GM21717 (cell line): ENCODE results near the gene RFTN1.
A peak's percentile ranks its signal among the peaks of the same experiment; 100 is the strongest.

Experiments
- ATAC-seq: cut with Tn5 transposase; IDR thresholded peaks from one replicate; pipeline ENCODE4 v1.9.1; 2021; ENCODE audit warnings: mild to moderate bottlenecking, moderate library complexity; ENCODE audit not compliant: unreplicated experiment

The RFTN1 gene

DNA sequence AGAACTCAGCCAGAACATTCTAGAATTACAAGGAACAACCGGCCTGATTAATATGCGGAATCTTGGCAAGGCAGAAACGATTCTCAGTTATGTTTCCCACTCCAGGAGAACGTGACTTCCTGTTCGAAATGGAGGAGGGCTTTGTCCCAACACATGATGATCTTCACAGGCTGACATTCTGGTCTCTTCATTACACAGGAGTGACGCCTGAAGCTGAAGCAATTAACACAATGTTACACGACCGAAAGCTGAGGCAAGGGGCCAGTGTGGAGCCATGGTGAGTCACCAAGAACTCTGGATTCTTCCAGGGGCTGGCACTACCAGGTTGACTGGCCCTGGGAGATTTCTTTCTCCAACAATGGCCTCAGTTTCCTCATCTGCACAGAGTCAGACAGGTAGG, 40.9 kb downstream of the RFTN1 start:
- ATAC-seq = no peak

DNA sequence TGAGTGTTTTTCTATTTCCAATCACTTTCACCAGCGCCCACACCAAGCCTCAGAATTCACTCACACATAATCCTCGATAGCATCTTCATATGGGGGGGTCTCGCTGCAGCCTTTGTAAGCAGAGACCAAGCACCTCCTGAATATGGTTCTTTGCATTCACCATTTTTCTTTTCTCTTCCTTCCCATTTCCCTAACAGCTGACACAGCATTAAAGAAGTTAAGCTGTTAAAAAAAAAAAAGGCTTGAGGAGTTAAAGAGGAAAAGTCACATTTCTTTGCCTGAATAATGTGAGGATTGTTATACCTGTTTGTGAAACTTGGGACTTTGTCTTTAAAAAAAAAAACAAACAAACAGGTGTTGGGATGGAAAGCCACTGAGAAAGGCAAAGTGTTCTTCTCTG, 41.6 kb downstream of the RFTN1 start:
- ATAC-seq = no peak

DNA sequence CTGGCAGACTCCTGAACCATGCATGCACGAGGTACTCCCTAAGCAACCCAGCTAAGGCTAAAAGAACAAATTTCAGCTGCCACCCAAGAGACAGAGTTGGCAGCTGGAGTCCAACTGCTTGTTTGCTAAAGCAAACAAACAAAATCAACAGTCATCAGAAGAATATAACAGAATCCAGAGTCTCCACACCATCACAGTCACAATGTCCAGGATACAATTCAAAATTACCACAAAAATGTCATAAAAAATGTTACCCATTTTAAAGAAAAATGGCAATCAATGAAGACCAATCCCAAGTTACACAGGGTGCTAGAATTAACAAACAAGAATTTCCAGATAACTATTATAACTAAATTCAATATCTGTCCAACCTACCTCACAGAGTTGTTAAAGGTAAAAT, 42.9 kb downstream of the RFTN1 start:
- ATAC-seq = no peak

DNA sequence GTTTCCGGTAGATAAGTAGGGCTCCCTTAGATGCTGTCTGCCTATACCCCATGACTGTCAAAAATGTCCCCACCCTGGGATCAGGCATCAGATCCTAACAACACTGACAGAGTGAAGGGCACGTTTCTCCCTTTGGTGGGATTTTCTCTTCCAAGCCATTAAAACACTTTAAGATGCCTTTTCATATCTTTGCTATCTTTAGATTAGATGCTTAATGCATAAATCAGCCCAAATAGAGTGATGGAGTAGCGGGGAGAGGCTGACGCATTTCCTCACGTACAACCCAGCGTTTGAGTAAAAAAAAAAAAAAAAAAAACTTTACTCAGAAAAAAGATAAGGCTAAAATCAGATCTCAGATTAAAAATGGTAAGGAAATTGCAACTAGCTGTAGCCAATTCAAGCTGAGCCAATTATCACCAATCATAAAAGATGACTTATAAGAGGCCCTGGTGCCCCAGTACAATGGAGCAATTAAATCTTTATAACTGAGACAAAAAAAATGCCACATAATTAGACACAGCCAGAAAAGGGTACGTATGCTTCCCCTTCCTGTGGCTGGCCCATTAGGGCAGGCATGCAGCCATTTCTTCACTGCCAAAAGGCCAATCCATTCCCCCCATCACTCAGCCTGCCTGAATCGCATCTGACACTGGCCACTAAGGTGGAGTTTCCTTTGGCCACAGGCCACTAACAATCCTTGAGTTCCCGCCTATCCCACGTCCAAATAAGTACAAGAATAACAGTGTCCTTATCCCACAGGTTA, 45.0 kb downstream of the RFTN1 start:
- ATAC-seq = no peak

DNA sequence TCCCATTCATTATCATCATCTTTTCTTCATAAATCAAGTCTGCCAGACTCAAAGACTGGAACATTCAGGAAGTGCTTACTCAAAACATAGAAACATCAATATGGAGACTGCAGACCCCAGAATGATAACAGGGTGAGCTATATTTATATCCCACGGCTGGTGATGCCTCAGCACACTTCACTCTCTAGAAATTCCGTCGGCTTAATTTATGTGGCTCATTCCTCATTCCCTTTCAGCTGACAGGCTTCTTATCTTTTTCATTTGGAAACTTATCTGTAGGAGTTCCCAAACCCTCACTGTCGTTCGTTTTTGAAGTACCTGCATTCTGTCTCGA, 45.5 kb downstream of the RFTN1 start:
- no peak for ATAC-seq

DNA sequence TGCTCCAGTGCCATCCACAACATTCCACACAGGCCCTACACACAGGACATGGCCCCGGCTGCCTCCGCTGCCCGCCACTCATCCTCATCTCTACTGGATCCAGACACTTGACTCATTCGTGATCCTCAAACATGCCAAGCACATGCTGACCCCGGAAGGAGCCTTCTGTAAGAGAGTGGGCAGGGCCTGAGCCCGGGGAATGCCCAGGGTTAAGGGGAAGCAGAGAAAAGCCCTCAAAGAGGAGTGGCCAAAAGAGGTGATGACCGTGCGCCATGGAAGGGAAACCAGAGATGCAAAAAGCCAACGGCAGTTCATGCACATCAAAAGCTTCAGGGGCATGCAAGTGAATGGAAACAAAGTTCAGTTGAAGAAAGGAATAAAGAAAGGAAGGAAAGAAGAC, 46.1 kb downstream of the RFTN1 start:
- peak; percentile 59 for ATAC-seq

DNA sequence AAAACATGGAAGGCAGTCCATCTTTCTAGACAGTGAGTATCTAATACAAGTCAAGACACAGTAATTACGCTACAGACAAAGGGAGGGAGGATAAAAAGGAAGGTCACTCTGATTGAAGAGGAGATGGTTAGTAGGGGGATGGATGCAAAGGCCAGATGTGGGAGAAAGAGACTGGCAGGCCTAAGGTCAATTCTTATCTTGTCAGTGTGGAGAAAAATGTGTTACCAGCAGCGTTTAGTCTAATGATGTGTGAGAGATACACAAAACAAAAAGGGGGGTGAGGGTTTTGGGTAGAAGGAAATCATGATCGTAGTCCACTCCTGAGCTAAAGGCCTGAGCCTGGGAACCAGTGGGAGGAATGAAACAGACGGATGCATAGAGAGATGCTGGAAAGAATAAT, 46.7 kb downstream of the RFTN1 start:
- ATAC-seq = no peak

DNA sequence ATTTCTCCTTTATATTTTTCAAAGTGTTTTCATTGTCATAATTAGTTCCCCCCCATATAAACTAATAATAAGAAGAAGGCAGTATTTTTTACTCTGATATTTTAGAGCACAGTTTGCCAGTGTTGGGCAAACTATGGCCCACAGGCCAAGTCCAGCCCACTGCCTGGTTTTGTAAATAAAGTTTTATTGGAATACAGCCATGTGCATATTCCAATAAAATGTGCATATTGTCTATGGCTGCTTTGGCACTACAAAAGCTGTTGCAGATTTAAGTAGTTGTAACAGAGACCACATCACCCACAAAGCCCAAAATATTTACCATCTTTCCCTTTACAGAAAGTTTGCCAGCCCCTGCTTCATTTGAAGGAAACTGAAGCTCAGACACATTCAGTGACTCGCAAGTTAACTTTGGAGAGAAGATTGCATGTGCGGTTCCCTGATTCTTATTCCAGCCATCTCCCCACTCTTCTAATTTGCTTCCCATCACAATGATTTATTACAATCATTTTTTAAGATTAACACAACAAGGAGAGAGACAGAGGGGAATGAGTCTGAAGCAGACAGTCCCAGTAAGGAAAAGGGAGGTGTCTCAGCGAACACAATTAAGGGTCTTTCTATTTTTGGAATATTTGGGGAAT, 48.9 kb downstream of the RFTN1 start:
- ATAC-seq = no peak

DNA sequence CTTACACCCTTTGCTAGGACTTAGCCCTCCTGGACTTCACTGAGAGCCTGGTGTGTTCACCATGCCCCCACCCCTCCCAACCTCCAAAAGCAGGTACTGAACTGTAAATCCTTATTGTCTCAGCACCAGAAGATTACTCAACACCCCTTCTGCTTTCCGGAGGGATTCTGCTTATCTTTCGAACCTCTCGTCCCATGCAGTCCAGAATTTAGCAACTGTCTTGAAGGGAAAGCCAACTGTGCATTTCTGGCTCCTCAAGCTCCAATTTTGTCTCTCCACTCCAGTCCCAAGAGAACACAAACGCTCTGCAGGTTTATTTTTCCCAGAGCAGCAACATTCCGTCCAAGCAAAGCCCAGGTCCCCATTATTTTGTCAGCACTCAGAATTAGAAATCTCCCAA, 49.6 kb downstream of the RFTN1 start:
- ATAC-seq = no peak

DNA sequence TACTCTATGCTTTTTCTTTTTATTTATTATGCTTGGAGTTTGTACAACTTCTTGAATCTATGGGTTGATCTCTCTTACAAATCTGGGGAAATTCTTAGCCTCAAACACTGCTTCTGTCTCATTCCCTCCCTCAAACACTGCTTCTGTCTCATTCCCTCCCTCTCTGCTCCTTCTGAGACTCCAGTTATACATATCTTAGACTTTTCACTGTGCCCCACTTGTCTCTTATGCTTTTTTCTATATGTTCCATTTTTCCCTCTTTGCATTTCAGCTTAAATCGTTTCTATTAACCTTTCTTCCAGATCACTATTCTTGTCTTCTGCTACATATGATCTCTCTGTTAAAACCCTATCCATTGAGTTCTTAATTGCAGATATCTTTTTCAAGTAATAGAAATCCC, 50.4 kb downstream of the RFTN1 start:
- ATAC-seq = no peak

DNA sequence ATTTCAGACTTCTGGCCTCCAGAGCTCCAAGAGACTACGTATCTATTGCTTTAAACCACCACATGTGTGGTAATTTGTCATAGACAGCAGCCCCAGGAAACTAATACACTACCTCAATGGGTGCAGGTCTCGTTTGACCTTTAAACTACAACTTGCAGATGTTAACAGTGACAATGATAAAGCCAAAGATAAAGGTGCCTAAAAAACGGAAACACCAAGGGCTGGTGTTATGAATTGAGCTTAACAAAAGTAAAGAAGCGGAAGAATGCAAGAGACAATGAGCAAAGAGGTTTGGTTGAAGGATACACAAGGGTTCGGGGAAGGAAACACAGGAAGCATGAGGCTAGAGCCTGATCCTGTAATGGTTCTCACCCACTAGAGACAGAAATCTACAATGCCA, 50.8 kb downstream of the RFTN1 start:
- ATAC-seq = no peak

DNA sequence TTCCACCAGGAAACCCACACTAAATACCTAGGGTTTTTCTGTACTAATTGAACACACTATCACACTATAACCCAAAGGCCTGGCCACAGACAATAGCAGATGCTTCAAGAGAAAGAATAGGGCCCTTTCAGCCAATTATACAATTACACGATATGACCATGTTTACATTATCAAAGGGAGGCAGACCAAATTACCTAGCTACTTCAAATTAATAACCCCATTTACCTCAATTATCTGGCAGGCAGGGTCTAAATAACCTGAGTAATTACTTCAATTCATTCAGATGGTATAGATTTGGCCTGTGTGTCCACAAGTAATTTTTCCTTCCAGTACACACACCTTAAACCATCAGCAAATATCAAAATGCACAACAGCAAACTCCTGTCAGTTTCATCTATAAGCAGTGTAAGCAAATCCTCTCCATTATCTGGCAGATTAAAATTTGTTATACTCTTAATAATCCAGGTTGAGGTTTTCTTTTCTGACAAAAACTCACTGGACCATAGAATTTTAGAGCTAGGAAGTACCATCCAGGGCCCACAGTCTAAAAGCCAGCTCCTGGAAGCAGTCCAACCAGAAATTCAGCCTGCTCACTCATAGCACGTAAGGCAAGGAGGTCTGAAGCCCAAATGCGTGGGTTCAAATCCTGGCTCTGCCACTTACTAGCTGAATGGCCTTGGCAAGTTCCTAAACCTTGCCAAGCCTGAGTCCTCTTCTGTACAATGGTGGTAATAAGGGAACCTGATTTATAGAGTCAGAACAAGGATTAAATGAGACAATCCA, 51.8 kb downstream of the RFTN1 start:
- no peak for ATAC-seq

DNA sequence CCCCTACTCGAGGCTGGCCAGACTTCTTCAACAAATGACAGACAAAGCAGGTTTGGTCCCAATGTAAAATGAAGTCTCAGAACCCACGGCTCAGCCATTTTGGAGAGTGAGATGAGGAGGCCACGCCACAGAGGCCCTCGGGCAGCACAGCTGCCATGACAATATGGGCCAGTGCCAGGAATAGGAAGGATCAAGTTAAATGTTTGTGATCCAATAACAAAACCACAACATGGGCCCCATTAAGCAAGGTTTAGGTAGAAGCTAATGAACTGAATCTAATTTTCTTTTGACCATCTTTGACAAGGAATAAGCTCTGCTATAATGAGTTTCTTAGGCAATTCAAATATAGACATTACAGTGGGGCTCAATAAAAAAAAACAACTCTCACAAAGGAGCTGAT, 52.6 kb downstream of the RFTN1 start:
- no peak for ATAC-seq

DNA sequence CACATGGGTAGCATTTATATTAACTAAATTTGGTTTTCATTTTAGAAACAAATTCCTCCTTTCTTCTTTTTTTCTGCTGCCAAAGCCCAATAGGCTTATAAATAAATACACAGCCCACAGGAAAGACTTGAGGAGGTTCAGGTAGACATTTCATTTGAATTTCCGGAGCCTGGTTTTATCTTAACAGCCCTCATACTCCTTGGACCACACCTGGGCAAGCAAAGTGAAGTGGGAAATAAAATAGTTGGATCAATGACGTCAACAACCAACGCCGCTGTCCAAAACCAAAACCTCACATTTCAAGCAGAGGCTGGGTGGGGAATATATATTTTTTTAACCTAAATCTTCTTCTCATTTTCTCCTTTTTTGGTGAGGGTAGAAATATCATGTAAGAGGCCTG, 53.2 kb downstream of the RFTN1 start:
- no peak for ATAC-seq

DNA sequence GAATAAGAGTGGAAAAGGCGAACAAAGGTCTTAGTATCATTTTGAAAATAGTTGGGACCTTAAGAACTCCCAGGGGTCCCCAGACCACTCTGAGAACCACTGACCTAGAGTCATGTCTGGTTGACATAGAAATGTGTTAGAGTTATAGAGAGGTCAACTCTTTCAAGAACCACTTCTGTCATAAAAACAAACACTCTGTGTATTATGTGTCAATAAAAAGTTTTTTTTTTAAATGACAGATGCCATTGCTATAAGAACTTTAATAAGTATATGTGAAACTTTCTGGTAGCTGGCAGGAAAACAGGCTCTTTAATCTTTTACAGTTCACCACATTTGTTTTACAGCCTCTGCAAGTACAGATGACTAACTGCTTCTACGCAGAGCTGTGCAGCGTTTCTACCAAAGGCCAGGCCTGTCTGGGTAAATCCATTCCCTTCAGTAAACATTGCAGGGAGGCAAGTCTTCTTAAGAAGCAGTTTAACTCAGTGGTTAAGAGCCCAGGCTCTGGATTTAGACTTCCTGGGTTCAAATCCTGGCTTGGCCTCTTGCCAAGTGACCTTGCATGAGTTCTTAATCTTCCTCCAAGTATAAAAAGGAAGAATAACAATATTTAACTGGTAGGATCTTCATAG, 56.6 kb downstream of the RFTN1 start:
- ATAC-seq = no peak

DNA sequence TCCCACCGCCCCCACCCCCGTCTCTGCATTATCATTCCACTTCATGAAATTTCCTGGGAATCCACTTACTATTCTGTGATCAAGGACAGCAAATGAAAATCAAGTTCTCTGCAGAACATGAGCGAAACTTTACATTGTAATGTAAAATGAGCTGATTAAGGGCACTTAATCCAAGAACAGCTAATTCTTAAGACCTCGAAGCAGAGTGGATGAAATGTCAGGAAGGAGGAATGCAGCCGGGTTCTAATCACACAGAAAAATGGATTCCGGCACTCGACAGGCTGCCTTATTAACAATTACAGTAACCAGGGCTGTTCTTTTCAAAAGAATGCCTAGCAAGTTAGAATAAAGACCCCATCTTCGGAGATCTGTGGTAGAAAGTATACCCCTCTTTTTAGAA, 57.5 kb downstream of the RFTN1 start:
- no peak for ATAC-seq

DNA sequence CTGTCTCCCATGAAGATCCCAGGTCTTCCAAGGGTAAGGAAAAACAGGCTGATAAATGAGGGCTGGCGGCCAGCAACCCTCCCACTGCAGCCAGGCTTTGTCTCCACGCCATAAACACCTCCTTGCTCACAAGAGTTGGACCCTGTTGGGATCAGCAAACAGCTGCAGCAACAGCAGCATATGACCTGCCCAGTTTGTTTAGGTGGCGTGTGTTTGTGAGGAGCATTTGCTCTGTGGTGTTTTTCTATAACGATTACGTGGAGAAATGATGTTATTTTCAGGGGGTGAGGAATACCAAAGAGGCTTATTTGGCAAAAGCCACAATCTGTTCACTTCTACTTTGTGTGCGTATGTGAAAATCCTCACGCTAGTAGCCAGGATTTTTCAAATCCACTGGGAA, 58.5 kb downstream of the RFTN1 start:
- ATAC-seq = no peak

DNA sequence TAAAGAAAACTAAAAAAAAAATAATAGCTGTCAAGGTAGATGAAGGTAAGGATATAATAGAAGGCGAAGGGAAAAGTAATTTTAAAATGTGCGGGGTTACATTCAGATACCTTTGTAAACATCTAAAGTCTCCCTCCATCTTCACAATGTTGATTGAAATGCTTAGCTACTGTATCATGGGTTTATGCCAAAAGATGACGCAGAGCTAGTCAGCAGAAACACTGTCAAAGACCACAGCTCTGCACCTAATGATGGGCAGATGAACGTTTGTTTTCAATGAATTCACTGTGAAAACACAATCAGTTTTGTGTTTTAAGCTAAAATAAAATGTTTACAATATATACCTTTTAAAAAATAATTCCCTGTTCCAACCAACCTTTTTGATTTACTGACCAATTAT, 61.2 kb downstream of the RFTN1 start:
- no peak for ATAC-seq

DNA sequence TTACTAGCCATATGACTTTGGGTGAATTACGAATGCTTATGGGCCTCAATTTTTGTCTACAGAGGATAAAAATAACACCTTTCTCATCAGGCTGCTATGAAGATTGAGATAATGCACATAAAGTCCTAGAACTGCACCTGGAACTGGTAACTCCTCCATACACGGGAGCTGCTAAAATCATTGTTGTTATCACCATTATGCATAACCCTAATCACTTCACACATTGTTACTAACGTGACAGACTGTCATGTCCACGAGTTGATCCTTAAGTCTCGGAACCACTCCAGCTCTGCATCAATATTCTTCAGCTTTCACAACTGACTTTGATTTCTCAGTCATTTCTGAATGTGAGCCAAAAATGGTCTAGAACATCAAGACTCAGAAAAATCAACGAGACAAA, 64.1 kb downstream of the RFTN1 start:
- ATAC-seq = no peak

DNA sequence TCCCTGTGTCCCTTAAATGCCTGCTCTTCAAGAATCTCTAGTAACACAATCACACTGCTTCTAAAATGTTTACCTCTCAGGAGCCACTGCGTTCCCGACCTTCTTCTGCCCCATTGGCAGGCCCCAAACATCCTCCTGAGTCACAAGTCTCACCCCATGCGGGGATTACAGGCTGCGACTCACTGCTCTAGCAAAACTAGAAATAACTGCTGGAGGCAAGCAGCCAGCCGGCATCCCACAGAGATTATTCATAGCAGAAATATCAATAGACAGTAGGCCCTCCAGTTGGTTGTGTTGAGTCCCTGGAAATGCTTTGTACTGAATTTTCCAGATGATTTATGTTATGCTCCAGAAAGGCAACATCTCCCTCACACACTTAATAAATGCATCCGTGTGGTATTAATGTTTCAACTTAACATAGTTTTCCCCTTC, 64.8 kb downstream of the RFTN1 start:
- no peak for ATAC-seq

DNA sequence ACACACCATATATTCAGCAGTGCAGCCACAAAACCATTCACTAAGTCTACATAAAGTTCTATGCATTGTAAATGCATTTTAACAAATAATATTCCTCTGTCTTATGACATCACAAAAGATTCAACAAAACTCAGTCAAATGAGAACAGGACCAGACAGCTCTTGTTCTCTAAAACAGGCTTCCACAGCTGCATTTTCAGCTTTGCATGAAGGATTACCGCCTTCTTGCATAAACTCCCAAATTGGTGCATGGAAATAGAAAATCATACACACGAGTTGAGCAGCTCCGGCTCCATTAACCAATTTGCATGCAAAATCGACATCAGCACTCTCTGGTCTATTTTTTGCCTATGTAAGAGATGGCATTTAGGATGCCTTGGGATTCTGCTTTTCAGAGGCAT, 66.4 kb downstream of the RFTN1 start:
- no peak for ATAC-seq

DNA sequence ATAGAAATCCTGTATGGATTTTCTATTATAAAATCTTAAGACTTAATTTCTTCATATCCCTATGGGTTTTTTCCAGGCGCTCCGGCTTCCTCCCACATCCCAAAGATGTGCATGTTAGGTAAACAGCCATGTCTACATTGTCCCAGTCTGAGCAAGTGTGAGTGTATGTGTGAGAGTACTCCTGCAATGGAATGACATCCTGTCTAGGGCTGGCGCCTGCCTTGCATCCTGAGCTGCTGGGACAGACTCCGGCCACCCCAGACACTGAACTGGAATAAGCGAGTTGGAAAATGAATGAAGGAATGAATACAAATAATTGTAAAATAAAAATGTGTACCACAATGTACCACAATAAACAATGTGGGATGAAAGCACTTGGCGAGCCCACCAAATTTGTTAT, 69.2 kb downstream of the RFTN1 start:
- ATAC-seq = no peak
